Superior temporal gyrus (tissue), 1 donor: ENCODE measurements around the gene BRINP3.

Experiments
- DNase-seq: peaks from one replicate; pipeline ENCODE4 v3.0.0-alpha.2; 2016; ENCODE audit errors: extremely low spot score

Gene BRINP3

DNA sequence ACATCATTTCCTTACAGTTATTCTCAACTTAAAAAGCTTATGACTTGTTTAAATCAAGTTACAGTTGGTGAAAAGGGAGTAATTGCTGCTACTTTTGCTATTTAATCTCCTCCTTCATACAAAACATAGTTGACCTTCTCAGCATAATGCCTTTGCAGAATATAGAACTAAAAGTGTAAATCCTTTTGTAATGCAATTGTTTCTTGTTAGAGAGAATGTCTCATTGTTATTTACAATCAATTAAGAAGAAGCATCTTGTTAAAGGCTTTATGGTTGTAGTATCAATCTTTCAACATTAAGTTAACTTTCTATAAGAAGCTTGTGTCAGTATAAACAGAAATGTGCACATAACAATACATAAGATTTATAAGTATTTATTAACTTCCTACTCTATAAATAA is 360.7 kb downstream of the BRINP3 start:
- DNase-seq = no peak

GRCh38 chr1:190104961-190105360 is 372.7 kb downstream of the BRINP3 start:
- DNase-seq = no peak

DNA sequence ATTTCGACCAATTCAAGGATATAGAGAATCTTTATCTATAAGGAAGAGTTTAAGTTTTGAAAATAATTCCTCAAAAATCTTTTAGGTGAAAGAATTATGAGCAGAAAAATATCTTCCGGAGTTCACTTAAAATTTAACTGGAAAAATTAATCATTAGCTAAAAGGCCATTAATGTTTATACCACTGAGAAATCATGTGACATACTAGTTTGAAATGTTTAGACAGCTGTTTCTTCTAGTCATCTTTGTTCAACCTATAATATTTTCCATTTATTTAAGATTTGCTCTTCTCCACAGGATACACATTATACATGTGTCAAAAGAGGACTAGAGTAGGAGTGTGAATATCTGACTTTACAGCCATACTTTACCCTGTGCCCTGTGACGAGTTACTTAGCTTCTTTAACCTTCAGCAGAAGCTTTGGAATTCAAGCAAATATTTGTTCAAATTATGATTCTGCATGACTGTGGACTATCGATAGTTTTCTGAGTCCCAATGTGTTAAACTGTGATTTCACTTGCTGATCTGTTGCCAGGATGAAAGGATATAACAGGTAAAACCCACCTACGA is 374.8 kb downstream of the BRINP3 start:
- no peak for DNase-seq

DNA sequence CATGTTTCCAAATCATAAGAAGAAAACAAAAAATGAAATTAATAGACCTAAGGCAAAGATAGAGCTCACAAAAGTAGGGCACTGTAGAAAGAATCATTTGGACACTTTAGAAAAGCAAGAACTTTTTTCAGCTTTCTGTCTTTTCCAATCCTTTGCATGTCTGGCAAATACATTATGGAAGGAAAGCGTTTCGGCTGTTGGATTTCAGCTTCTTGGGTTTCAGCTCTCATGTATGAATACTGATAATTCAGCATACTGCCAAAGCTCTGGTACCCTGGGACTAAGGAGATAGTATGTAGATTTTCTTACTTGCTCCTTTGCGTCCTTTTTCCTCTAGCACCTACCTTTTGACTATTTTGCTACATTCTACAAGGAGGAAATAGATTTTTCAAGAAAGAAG is 375.9 kb downstream of the BRINP3 start:
- DNase-seq = no peak

DNA sequence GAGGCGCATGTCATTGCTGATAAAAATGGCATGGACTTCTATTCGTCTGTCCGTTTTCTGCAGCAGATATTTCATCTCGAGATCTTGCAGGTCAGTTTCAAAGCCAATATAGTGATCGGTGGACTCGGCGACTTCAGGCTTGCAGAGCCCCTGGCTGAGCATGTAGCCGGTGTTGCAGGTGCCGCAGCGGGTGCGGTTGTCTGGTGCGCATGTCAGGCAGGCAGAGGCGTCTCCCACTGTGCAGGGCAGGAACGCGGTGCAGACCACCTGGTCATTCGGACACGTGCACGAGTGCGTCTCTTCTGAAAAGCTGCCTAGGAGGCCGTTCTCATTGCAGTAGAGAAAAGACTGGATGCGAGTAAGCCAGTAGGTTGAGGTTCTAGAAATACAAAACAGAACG is 378.9 kb downstream of the BRINP3 start:
- DNase-seq = no peak

GRCh38 chr1:190098107-190098506 is 379.6 kb downstream of the BRINP3 start:
- DNase-seq = no peak

- DNase-seq = no peak
Observed at GRCh38 chr1:190095596-190095995, 382.1 kb downstream of the BRINP3 start.

DNA sequence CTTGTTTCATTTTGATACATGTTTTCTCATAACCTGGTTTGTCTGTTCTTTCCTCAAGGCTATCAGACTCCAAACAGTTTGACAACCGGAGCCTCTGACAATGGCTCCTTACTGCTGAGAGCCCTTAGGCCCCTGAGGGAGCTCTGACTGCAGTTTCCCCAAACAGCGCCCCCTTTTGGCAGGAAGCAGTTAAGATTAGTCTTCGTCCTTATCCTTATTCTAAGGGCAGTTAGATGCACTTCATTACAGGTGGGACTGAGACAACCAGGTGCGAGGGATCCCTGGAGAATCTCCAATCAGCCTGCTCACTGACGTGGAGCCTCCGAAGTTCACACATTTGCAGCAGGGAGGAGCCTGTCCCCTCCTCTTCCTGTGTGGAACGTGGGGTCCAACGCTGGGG is 393.1 kb downstream of the BRINP3 start:
- no peak for DNase-seq

- no peak for DNase-seq
Observed at GRCh38 chr1:190068304-190068703, 409.4 kb downstream of the BRINP3 start.

DNA sequence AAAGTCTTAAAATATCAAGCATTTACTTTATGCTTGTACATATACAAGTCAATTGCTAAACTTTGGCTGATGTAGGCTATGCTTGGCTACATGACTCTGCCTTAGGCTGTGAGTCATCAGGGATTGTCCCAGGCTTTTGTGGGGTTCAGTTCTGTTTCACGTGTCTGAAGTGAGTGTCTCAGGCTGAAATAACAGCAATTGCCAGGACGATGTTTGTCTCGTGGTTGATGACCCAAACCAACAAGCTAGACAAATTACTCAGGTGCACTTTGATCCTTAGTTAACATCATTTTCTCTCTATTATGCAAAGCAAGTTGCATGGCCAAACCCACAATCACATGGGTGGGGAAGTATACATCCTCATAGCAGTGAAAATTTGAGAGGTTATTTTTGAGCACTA is 410.1 kb downstream of the BRINP3 start:
- DNase-seq = no peak

- DNase-seq = no peak
Observed at GRCh38 chr1:190066011-190066410, 411.7 kb downstream of the BRINP3 start.

DNA sequence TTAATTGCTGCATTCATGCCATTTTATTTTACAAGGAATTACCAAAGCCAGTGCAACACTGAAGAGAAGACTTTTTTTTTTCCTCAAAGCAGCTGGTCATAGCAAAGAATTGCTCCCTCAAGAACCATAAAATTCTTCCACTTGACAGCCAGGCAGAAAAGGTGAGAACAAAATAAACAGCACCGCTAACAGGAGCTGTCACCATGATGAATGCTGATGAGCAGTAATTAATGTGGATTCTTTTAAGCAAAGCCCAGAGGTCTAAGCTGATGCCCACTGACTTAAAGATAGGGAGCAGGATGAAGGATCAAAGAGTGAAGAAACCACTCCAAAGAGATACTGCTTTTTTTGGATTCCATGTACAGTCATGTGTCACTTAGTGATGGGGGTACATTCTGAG is 428.4 kb downstream of the BRINP3 start:
- no peak for DNase-seq
